ENCODE measurements around the gene NKX1-1.

GRCh38 chr4:1376391-1376840 lies 29.8 kb downstream of the NKX1-1 start:
- TF ChIP-seq EZH2 (IDR thresholded peaks at IDR 0.05) (no peak), CTCF (IDR thresholded peaks at IDR 0.05) (no peak), EZH2phosphoT487 (IDR thresholded peaks at IDR 0.05) (no peak)

Data from neural progenitor cell (in vitro differentiated cells).